ENCODE results near the gene SCP2.

DNA sequence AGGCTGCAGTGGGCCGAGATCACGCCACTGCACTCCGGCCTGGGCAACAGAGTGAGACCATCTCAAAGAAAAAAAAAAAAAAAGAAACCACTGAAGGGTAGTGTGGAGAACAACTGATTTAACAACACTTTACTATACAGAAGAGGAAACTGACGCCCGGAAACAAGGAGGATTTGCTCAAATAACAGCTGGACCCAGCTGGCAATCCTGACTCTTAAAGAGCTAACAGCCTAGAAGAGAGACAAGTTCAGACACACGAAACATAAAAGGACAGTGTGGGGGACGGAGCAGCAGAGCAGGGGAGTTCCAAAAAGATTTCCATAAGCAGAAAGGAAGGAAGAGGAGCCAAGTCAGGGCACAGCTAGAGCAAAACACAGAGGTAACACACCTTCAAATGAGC, 9.9 kb upstream of the SCP2 start:
- TF ChIP-seq SP1 (CRISPR knock-in tag; conservative IDR thresholded peaks at IDR 0.05) (no peak), NFATC4 (CRISPR knock-in tag; IDR thresholded peaks at IDR 0.05) (no peak), AFF4 (CRISPR knock-in tag; IDR thresholded peaks at IDR 0.05; ENCODE audit: borderline replicate concordance) (no peak), HMGXB4 (CRISPR knock-in tag; IDR thresholded peaks at IDR 0.05) (no peak), EMX1 (CRISPR knock-in tag; IDR thresholded peaks at IDR 0.05) (no peak), USF1 (CRISPR knock-in tag; IDR thresholded peaks at IDR 0.05) (no peak)
- TF ChIP-seq, protein P1, sequence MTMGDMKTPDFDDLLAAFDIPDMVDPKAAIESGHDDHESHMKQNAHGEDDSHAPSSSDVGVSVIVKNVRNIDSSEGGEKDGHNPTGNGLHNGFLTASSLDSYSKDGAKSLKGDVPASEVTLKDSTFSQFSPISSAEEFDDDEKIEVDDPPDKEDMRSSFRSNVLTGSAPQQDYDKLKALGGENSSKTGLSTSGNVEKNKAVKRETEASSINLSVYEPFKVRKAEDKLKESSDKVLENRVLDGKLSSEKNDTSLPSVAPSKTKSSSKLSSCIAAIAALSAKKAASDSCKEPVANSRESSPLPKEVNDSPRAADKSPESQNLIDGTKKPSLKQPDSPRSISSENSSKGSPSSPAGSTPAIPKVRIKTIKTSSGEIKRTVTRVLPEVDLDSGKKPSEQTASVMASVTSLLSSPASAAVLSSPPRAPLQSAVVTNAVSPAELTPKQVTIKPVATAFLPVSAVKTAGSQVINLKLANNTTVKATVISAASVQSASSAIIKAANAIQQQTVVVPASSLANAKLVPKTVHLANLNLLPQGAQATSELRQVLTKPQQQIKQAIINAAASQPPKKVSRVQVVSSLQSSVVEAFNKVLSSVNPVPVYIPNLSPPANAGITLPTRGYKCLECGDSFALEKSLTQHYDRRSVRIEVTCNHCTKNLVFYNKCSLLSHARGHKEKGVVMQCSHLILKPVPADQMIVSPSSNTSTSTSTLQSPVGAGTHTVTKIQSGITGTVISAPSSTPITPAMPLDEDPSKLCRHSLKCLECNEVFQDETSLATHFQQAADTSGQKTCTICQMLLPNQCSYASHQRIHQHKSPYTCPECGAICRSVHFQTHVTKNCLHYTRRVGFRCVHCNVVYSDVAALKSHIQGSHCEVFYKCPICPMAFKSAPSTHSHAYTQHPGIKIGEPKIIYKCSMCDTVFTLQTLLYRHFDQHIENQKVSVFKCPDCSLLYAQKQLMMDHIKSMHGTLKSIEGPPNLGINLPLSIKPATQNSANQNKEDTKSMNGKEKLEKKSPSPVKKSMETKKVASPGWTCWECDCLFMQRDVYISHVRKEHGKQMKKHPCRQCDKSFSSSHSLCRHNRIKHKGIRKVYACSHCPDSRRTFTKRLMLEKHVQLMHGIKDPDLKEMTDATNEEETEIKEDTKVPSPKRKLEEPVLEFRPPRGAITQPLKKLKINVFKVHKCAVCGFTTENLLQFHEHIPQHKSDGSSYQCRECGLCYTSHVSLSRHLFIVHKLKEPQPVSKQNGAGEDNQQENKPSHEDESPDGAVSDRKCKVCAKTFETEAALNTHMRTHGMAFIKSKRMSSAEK (CRISPR knock-in tag; IDR thresholded peaks at IDR 0.05; ENCODE audit: borderline replicate concordance): no peak
- TF ChIP-seq, protein P2, sequence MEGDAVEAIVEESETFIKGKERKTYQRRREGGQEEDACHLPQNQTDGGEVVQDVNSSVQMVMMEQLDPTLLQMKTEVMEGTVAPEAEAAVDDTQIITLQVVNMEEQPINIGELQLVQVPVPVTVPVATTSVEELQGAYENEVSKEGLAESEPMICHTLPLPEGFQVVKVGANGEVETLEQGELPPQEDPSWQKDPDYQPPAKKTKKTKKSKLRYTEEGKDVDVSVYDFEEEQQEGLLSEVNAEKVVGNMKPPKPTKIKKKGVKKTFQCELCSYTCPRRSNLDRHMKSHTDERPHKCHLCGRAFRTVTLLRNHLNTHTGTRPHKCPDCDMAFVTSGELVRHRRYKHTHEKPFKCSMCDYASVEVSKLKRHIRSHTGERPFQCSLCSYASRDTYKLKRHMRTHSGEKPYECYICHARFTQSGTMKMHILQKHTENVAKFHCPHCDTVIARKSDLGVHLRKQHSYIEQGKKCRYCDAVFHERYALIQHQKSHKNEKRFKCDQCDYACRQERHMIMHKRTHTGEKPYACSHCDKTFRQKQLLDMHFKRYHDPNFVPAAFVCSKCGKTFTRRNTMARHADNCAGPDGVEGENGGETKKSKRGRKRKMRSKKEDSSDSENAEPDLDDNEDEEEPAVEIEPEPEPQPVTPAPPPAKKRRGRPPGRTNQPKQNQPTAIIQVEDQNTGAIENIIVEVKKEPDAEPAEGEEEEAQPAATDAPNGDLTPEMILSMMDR (IDR thresholded peaks at IDR 0.05): no peak
- TF ChIP-seq, protein P3, sequence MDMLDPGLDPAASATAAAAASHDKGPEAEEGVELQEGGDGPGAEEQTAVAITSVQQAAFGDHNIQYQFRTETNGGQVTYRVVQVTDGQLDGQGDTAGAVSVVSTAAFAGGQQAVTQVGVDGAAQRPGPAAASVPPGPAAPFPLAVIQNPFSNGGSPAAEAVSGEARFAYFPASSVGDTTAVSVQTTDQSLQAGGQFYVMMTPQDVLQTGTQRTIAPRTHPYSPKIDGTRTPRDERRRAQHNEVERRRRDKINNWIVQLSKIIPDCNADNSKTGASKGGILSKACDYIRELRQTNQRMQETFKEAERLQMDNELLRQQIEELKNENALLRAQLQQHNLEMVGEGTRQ (CRISPR knock-in tag; IDR thresholded peaks at IDR 0.05): no peak
